GM12801 (cell line): ENCODE measurements around the gene DEF6.

Experiments used
- CTCF ChIP-seq: IDR thresholded peaks from one replicate; pipeline ENCODE4 v1.5.1; 2011; ENCODE audit warnings: control low read depth; ENCODE audit not compliant: insufficient read length; ENCODE audit errors: extremely low read depth

The DEF6 gene

GRCh38 chr6:35367646-35368037 is 70.0 kb downstream of the DEF6 start:
- TF ChIP-seq CTCF = no peak

GRCh38 chr6:35368038-35368887 is 70.6 kb downstream of the DEF6 start:
- TF ChIP-seq CTCF = no peak

- TF ChIP-seq CTCF = no peak
Observed at GRCh38 chr6:35370124-35370741, 72.6 kb downstream of the DEF6 start.

GRCh38 chr6:35370785-35371493 is 73.3 kb downstream of the DEF6 start:
- TF ChIP-seq CTCF = no peak
